C4-2B (cell line): ENCODE data around the gene ARHGAP15.

Source experiments
- ZFX ChIP-seq: fragments of 450-650 bp; IDR thresholded peaks from 2 replicates; pipeline ENCODE4 v1.6.1; 2017
- TF ChIP-seq, protein P1 (sequence below): fragments of 450-650 bp; conservative IDR thresholded peaks from 2 replicates; pipeline ENCODE4 v1.5.1; 2017; ENCODE audit warnings: mild to moderate bottlenecking

GRCh38 chr2:143279672-143280071, 150.5 kb downstream of the ARHGAP15 start:
- TF ChIP-seq, protein P1, sequence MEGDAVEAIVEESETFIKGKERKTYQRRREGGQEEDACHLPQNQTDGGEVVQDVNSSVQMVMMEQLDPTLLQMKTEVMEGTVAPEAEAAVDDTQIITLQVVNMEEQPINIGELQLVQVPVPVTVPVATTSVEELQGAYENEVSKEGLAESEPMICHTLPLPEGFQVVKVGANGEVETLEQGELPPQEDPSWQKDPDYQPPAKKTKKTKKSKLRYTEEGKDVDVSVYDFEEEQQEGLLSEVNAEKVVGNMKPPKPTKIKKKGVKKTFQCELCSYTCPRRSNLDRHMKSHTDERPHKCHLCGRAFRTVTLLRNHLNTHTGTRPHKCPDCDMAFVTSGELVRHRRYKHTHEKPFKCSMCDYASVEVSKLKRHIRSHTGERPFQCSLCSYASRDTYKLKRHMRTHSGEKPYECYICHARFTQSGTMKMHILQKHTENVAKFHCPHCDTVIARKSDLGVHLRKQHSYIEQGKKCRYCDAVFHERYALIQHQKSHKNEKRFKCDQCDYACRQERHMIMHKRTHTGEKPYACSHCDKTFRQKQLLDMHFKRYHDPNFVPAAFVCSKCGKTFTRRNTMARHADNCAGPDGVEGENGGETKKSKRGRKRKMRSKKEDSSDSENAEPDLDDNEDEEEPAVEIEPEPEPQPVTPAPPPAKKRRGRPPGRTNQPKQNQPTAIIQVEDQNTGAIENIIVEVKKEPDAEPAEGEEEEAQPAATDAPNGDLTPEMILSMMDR = no peak
- no peak for TF ChIP-seq ZFX
